Endodermal cell (in vitro differentiated cells): Measurements from ENCODE around the gene CHI3L2. TPM values are rescaled to one million over a fixed set of nuclear protein-coding genes. Genes with fewer than 3 reads are reported as not detected.

ENCODE experiments used
- DNase-seq: peaks from one replicate; pipeline ENCODE4 v3.0.0-alpha.2; 2017
- H3K27ac ChIP-seq: 2 replicates; pipeline ENCODE4 v1.5.1; 2013; ENCODE audit warnings: mild to moderate bottlenecking, low read depth, low read length, moderate library complexity
- H3K27me3 ChIP-seq: 2 replicates; pipeline ENCODE4 v1.6.1; 2013; ENCODE audit warnings: mild to moderate bottlenecking, low read length, moderate library complexity; ENCODE audit not compliant: insufficient read depth, control insufficient read depth, poor library complexity, severe bottlenecking
- H3K36me3 ChIP-seq: 2 replicates; pipeline ENCODE4 v1.7.0; 2013; ENCODE audit warnings: mild to moderate bottlenecking, low read length, moderate library complexity; ENCODE audit not compliant: control insufficient read depth, insufficient read depth
- H3K4me1 ChIP-seq: one replicate; pipeline ENCODE4 v1.7.0; 2013; ENCODE audit warnings: low read length; ENCODE audit not compliant: control insufficient read depth, insufficient read depth
- H3K4me3 ChIP-seq: 2 replicates; pipeline ENCODE4 v1.5.1; 2013; ENCODE audit warnings: mild to moderate bottlenecking, low read length, moderate library complexity
- H3K9ac ChIP-seq: 2 replicates; pipeline ENCODE4 v1.6.1; 2013; ENCODE audit warnings: mild to moderate bottlenecking, low read length, moderate library complexity; ENCODE audit not compliant: poor library complexity, severe bottlenecking; ENCODE audit errors: extremely low read depth
- H3K9me3 ChIP-seq: 2 replicates; pipeline ENCODE4 v1.6.1; 2013; ENCODE audit warnings: mild to moderate bottlenecking, low read length, moderate library complexity; ENCODE audit not compliant: control insufficient read depth
- H3K27ac Mint-ChIP-seq: 2 replicates; pipeline ENCODE4 v1.8.0; 2020; ENCODE audit warnings: mixed read lengths
- H3K27me3 Mint-ChIP-seq: 2 replicates; pipeline ENCODE4 v1.8.0; 2021; ENCODE audit warnings: mild to moderate bottlenecking, mixed read lengths; ENCODE audit not compliant: insufficient read depth
- H3K36me3 Mint-ChIP-seq: 2 replicates; pipeline ENCODE4 v1.8.0; 2020; ENCODE audit warnings: low read depth, mixed read lengths
- H3K4me1 Mint-ChIP-seq: 2 replicates; pipeline ENCODE4 v1.8.0; 2020; ENCODE audit warnings: mixed read lengths
- H3K4me3 Mint-ChIP-seq: 2 replicates; pipeline ENCODE4 v1.8.0; 2020; ENCODE audit warnings: mild to moderate bottlenecking, moderate library complexity, mixed read lengths
- H3K9me3 Mint-ChIP-seq: 2 replicates; pipeline ENCODE4 v1.8.0; 2020; ENCODE audit warnings: mild to moderate bottlenecking, mixed read lengths
- CTCF ChIP-seq: fragments of 200-600 bp; sonication (generic); conservative IDR thresholded peaks from 2 replicates; pipeline ENCODE4 v1.5.0; 2021; ENCODE audit warnings: antibody characterized with exemption, mild to moderate bottlenecking
- WGBS, 2 experiments: methylation state at CpG; one replicate each; pipeline versions ENCODE4 v1.1.5 to v1.1.7; 2013; ENCODE audit warnings: missing lambda C conversion rate in 2 of 2, mixed read lengths in 1 of 2; ENCODE audit not compliant: insufficient coverage in 1 of 2, insufficient read length in 1 of 2; 5-methylcytosine and 5-hydroxymethylcytosine counted together
- total RNA-seq, 2 donors: library from RNA; stranded (reverse); fragmentation: NEBNext Ultra II Directional in 1 of 2; extraction: Animal tissue kit (Norgen Biotek cat#: 25700) in 1 of 2; gene quantifications; 2 replicates in 1 of 2; 3 replicates in 1 of 2; pipeline ENCODE4 v1.2.1, GENCODE V29; 2021

Gene CHI3L2
- total RNA-seq, 2 donors from 2014 or later = not detected

GRCh38 chr1:111286912-111287311, 59.4 kb downstream of the CHI3L2 start:
- Histone ChIP-seq H3K27me3 (no peaks in the 10 kb centered on the region), H3K36me3 (no peaks in the 10 kb centered on the region), H3K9ac (no peak overlapping the region), H3K27ac (no peak overlapping the region), H3K4me3 (no peak overlapping the region), H3K9me3 (no peaks in the 10 kb centered on the region), H3K4me1 (peaks cover 9% of the 10 kb centered on the region)
- no peak for DNase-seq
- H3K9me3 Mint-ChIP-seq = no peaks in the 10 kb centered on the region
- TF ChIP-seq CTCF = no peak
- no peaks in the 10 kb centered on the region for H3K36me3 Mint-ChIP-seq
- no peaks in the 10 kb centered on the region for H3K27me3 Mint-ChIP-seq
- H3K27ac Mint-ChIP-seq = no peak overlapping the region
- no peak overlapping the region for H3K4me3 Mint-ChIP-seq
- WGBS, 2 experiments = 29 to 56% methylated on average over 1 of the region's 1 CpG
- peaks cover 3% of the 10 kb centered on the region for H3K4me1 Mint-ChIP-seq

DNA sequence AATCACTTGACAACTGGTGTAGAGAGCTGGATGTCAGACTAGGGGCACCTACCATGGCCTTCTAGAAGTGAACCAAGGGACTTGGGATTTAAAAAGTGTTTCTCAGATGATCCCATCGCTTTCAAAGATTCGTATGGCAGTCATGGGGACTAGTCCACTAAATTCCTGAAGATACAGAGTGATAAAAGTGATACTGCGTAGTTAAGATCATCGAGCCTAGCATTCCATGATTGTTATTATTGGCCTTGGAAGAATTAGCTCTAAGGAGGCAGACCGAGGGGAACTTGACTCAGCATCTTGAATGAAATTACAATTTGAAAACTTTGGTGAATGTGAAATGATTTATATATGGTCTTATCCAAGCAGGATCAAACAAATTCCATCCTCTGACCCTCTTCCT, 61.9 kb downstream of the CHI3L2 start:
- H3K27me3 Mint-ChIP-seq = no peaks in the 10 kb centered on the region
- peaks cover 3% of the 10 kb centered on the region for H3K4me1 Mint-ChIP-seq
- Histone ChIP-seq H3K27ac (no peak overlapping the region), H3K9ac (no peak overlapping the region), H3K27me3 (no peaks in the 10 kb centered on the region), H3K4me3 (no peak overlapping the region), H3K9me3 (no peaks in the 10 kb centered on the region), H3K36me3 (no peaks in the 10 kb centered on the region), H3K4me1 (peaks cover 9% of the 10 kb centered on the region)
- H3K36me3 Mint-ChIP-seq = no peaks in the 10 kb centered on the region
- no peak for TF ChIP-seq CTCF
- DNase-seq = no peak
- no peak overlapping the region for H3K4me3 Mint-ChIP-seq
- no peak overlapping the region for H3K27ac Mint-ChIP-seq
- WGBS, 2 experiments = 67 to 81% methylated on average over 4 to 5 of the region's 5 CpGs
- no peaks in the 10 kb centered on the region for H3K9me3 Mint-ChIP-seq

DNA sequence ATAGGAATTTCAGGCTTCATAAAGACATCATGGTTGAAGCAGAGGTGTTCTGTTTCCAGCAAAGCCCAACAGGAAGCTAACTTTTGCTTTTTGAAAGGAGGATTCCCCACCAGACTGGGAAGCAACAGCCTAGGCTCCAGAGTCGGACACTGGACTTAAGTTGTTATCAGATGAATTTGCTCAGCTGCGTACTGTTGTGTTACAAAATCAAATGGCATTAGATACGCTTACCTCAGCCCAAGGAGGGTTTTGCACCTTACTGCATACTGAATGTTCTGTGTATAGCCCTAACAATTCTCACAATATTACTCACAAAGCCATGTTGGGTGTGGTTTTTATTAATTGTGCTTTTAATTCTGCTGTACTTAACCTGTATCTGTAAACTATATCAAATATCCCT, 62.6 kb downstream of the CHI3L2 start:
- Mint-ChIP-seq H3K4me3 (no peak overlapping the region), H3K36me3 (no peaks in the 10 kb centered on the region), H3K27ac (no peak overlapping the region), H3K27me3 (no peaks in the 10 kb centered on the region), H3K4me1 (peaks cover 3% of the 10 kb centered on the region), H3K9me3 (peaks cover 3% of the 10 kb centered on the region)
- peaks cover 9% of the 10 kb centered on the region for H3K4me1 ChIP-seq
- peaks cover 6% of the 10 kb centered on the region for H3K9me3 ChIP-seq
- no peak overlapping the region for H3K27ac ChIP-seq
- DNase-seq = no peak
- H3K36me3 ChIP-seq = no peaks in the 10 kb centered on the region
- H3K27me3 ChIP-seq = no peaks in the 10 kb centered on the region
- H3K9ac ChIP-seq = no peak overlapping the region
- no peak overlapping the region for H3K4me3 ChIP-seq
- no peak for TF ChIP-seq CTCF
- 80 to 87% methylated on average over 1 to 3 of the region's 3 CpGs for WGBS, 2 experiments
